Adipocyte (in vitro differentiated cells): ENCODE results near the gene GFY.
A peak's percentile ranks its signal among the peaks of the same experiment; 100 is the strongest.

Experiments
- DNase-seq: peaks from one replicate; pipeline ENCODE4 v3.0.0-alpha.2; 2015; ENCODE audit warnings: low read depth
- H3K27me3 ChIP-seq: replicated peaks from 2 replicates; pipeline ENCODE4 v1.7.0; 2013; ENCODE audit warnings: mild to moderate bottlenecking, low read length, moderate library complexity; ENCODE audit not compliant: control insufficient read depth, insufficient read depth
- H3K36me3 ChIP-seq: 2 replicates; pipeline ENCODE4 v1.7.0; 2013; ENCODE audit warnings: low read length, mild to moderate bottlenecking, moderate library complexity; ENCODE audit not compliant: control insufficient read depth, insufficient read depth, severe bottlenecking
- H3K4me1 ChIP-seq: 2 replicates; pipeline ENCODE4 v1.7.0; 2013; ENCODE audit warnings: mild to moderate bottlenecking, low read length, moderate library complexity; ENCODE audit not compliant: control insufficient read depth, insufficient read depth
- H3K4me3 ChIP-seq: 2 replicates; pipeline ENCODE4 v1.7.0; 2013; ENCODE audit warnings: mild to moderate bottlenecking, low read length, moderate library complexity
- H3K9ac ChIP-seq: 2 replicates; pipeline ENCODE4 v1.7.0; 2013; ENCODE audit warnings: mild to moderate bottlenecking, low read length, moderate library complexity
- H3K9me3 ChIP-seq: 2 replicates; pipeline ENCODE4 v1.7.0; 2013; ENCODE audit warnings: mild to moderate bottlenecking, low read length, moderate library complexity; ENCODE audit not compliant: control insufficient read depth

Gene GFY

DNA sequence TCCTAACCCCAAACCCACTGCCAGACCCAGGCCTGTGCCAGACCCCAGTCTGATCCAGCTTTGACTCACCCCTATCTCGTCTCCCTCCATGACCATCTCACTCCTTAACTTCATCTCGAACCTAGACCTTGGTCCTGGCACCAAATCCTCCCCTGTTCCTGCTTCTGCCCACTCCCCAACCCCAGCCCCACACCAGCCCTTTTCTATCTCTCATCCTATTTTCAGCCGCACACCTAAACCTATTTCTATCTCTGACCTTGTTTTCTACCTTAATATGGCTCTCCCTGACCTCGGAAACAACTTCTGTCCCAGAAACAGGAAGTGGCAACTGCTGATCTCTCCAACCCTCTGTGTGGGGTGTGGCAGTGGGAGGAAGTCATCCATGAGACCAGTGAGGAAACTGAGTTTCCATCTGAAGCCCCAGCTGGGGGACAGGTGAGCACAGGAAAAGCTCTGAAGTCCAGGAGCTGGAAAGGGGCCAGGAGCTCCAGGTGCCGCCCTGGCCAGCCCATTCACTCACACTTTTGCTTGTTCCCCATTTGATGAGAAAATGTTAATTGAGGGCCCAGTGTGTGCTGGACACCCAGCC is 15.7 kb upstream of the GFY start:
- Histone ChIP-seq H3K4me1 (no peaks in the 10 kb centered on the region), H3K36me3 (no peaks in the 10 kb centered on the region), H3K27me3 (peaks cover 21% of the 10 kb centered on the region), H3K9me3 (no peaks in the 10 kb centered on the region), H3K9ac (no peak overlapping the region), H3K4me3 (no peak overlapping the region)
- no peak for DNase-seq

GRCh38 chr19:49411681-49412326 is 13.4 kb upstream of the GFY start:
- DNase-seq, result no peak
- H3K36me3 ChIP-seq, result no peaks in the 10 kb centered on the region
- no peak overlapping the region for H3K9ac ChIP-seq
- H3K4me1 ChIP-seq, result peaks cover 5% of the 10 kb centered on the region
- H3K4me3 ChIP-seq, result no peak overlapping the region
- peaks cover 36% of the 10 kb centered on the region for H3K27me3 ChIP-seq
- H3K9me3 ChIP-seq, result no peaks in the 10 kb centered on the region

DNA sequence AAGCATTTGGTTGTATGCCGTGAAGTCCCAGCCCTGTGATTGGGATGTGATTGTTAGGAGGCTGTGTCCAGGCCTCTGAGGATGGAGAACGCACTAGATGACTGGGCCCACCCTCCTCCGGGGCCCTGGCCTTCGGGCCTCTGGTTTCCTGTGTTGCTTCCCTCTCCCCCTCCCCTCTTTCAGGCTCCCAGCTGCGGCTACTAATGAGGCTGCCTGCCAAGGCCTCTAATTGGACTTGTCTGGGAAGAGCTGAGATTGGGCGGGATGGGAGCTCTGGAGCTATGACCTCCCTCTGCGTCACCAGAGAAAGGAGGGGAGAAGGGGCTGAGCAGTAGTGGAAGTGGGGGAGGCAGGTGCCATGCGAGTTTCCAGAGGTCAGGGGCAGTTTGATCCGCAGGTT is 11.8 kb upstream of the GFY start:
- Histone ChIP-seq H3K27me3 (peaks cover 46% of the 10 kb centered on the region), H3K36me3 (no peaks in the 10 kb centered on the region), H3K4me3 (no peak overlapping the region), H3K4me1 (peaks cover 5% of the 10 kb centered on the region), H3K9ac (no peak overlapping the region), H3K9me3 (no peaks in the 10 kb centered on the region)
- DNase-seq, result no peak

DNA sequence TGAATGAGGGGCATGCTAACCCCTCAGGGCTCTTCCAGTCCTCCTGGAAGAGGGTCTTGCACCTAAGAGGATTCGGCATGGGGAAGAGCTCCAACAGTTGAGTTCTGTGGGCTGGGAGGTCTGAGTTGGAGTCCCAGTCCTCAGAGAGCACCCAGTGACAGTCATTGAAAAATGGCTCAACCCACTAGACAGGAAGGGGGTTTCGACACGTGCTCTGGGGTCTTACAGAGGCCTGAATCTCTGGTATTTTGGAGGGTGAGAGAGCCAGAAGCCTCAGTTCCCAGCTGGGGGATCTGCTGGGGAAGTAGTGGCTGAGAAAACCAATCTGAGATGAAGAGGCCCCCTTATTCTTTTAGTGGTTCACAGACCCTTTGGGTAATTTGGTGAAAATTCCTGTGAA is 10.9 kb upstream of the GFY start:
- DNase-seq, result no peak
- H3K9ac ChIP-seq, result no peak overlapping the region
- H3K4me3 ChIP-seq, result no peak overlapping the region
- H3K9me3 ChIP-seq, result no peaks in the 10 kb centered on the region
- no peaks in the 10 kb centered on the region for H3K36me3 ChIP-seq
- peaks cover 5% of the 10 kb centered on the region for H3K4me1 ChIP-seq
- H3K27me3 ChIP-seq, result peaks cover 55% of the 10 kb centered on the region

DNA sequence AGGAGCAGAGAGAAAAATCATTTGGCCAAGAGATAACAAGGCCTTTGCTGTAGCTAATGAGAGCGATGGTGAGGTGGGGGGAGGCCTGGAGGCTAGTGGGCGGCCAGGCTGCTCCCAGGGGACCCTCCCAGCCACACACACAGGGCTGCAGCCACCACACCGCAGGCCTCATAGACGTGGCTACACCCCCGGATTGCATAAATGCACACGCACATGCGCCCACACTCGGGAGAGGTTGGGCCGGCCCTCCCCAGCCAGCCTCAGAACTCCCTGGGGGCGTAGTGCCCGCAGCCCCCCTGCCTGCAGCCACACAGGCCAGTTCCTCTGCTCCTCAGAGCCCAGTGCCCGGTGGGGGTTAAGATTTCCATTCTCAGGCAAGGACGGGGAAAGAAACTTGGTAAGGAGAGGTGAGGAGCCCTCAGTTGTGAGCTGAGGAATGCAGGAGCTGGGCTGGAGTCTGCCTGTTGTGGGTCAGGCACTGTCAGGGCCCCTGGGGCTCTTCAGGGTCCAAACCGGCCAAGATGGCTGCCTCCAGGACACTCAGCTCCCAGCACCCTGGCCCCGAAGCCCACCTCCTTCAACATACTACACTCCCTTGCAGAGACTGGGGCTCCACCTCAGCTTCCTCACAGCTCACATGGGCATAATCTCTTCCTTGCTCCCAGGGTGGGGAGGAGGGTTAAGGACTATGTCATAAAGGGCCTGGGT is 9.9 kb upstream of the GFY start:
- no peak overlapping the region for H3K9ac ChIP-seq

GRCh38 chr19:49415810-49416200 is 9.4 kb upstream of the GFY start:
- Histone ChIP-seq H3K4me1 (peaks cover 5% of the 10 kb centered on the region), H3K27me3 (peaks cover 65% of the 10 kb centered on the region), H3K4me3 (no peak overlapping the region), H3K36me3 (no peaks in the 10 kb centered on the region), H3K9me3 (no peaks in the 10 kb centered on the region), H3K9ac (no peak overlapping the region)
- DNase-seq, result no peak

More for the DNA sequence above, 9.9 kb upstream of the GFY start:
- Histone ChIP-seq H3K36me3 (no peaks in the 10 kb centered on the region), H3K27me3 (peaks cover 62% of the 10 kb centered on the region), H3K4me3 (no peak overlapping the region), H3K9me3 (no peaks in the 10 kb centered on the region), H3K4me1 (peaks cover 5% of the 10 kb centered on the region)
- DNase-seq, result no peak

DNA sequence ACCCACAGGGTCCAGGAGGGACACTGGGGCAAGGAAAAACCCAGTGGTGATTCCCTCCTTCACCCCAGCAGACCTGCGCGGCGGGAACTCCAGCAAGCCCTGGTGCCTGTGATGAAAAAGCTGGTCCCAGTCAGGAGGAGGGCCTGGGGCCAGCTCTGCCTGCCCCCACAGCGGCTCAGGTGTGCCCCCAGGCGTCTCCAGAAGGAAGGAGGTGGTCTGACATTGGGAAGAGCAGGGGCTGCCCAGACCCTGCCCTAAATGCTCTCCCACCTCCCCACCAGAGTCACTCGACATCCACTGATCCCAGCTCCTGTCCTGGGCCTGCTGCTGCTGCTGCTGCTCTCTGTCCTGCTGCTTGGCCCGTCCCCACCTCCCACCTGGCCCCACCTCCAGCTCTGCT is 8.1 kb upstream of the GFY start:
- Histone ChIP-seq H3K4me1 (peaks cover 5% of the 10 kb centered on the region), H3K9ac (no peak overlapping the region), H3K4me3 (no peak overlapping the region), H3K36me3 (no peaks in the 10 kb centered on the region), H3K9me3 (no peaks in the 10 kb centered on the region), H3K27me3 (peaks cover 70% of the 10 kb centered on the region)
- DNase-seq, result no peak

GRCh38 chr19:49418511-49418910 is 6.7 kb upstream of the GFY start:
- Histone ChIP-seq H3K9ac (no peak overlapping the region), H3K27me3 (peaks cover 73% of the 10 kb centered on the region), H3K4me1 (peaks cover 11% of the 10 kb centered on the region), H3K36me3 (no peaks in the 10 kb centered on the region), H3K9me3 (no peaks in the 10 kb centered on the region), H3K4me3 (no peak overlapping the region)
- no peak for DNase-seq

DNA sequence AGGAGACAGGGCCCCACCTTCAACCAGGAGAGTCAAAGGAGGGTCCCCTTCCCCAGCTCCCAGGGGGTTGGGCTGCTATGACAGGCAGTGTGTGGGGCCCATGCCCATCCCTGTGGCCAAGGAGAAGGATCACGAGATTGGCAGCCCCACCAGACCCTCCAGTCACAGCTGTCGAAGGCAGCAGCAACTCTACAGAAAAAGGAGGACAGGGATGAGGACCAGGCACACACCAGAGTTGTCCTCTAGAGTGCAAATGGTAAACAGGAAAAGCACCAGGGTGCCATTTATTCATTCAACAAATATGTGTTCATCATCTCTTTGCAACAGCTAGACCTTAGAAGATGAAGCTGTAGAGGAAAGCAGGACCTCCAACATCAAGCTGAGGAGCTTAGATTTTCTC is 6.0 kb upstream of the GFY start:
- H3K4me3 ChIP-seq, result no peak overlapping the region
- peaks cover 75% of the 10 kb centered on the region for H3K27me3 ChIP-seq
- no peak overlapping the region for H3K9ac ChIP-seq
- no peaks in the 10 kb centered on the region for H3K9me3 ChIP-seq
- peaks cover 11% of the 10 kb centered on the region for H3K4me1 ChIP-seq
- H3K36me3 ChIP-seq, result no peaks in the 10 kb centered on the region
- no peak for DNase-seq

- Histone ChIP-seq H3K27me3 (peaks cover 77% of the 10 kb centered on the region), H3K9ac (no peak overlapping the region), H3K4me3 (no peak overlapping the region), H3K9me3 (no peaks in the 10 kb centered on the region), H3K36me3 (no peaks in the 10 kb centered on the region), H3K4me1 (peaks cover 7% of the 10 kb centered on the region)
- no peak for DNase-seq
Measured at GRCh38 chr19:49420227-49420626, 5.0 kb upstream of the GFY start.

DNA sequence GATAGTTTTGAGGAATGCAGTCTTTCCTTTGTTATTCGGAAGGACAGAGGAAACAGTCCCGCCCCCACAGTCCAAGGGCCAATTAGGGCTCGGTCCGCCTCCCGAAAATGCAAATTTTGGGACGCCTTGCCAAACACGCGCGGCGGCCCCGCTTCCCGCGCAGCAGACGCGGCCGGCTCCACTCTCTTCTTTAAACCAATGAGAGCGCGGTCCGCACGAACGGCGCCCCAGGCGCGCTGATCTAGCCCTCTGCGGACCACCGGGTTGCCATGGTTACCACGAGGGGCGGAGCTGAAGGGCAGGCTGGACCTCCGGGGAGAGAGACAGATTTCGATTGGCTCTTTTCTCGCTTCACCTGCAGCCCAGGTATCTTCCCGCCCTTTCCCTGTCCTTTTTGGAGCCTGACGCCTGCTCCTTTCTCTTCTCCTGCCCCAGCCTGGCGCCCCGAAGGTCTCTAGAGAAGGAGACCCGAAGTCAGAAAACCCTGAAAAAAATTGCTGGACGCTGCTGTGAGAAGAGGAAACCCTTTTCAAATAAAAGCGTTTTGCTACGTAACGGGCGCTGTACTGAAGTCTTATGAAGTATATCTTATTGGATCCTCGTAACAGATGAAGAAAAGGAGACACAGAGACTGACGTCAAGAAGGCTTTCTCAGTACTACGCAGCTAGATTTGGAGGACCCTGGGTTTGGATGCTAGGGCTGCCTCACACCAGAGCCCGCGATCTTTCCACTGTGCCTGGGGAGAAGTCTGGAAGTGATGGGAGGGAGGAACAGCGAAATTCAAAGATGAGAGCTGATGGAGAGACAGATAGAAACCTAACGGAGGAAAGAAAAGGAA is 3.9 kb upstream of the GFY start:
- Histone ChIP-seq H3K4me1 (peaks cover 9% of the 10 kb centered on the region), H3K36me3 (no peaks in the 10 kb centered on the region), H3K4me3 (no peak overlapping the region), H3K9me3 (no peaks in the 10 kb centered on the region), H3K27me3 (peaks cover 81% of the 10 kb centered on the region), H3K9ac (no peak overlapping the region)
- DNase-seq, result peak; percentile 79
